ENCODE results near the gene TRAPPC3.

Gene TRAPPC3

GRCh38 chr1:36088577-36089392 lies 60.5 kb downstream of the TRAPPC3 start, which contains the start of gene ADPRS:
Gene ADPRS (plus strand): TSS chr1:36088892. CDS start chr1:36088905, 13 bp downstream.
- peaks cover 8% of the 10 kb centered on the region; the same call in 1 of the 2 replicates for H3K27me3 ChIP-seq (ENCODE audit: control insufficient read depth, insufficient read depth, low read length)
- H3K9me3 ChIP-seq (ENCODE audit: control insufficient read depth, insufficient read depth, low read depth, low read length), result no peaks in the 10 kb centered on the region
- peak within 1 kb of the TSS; percentile 81 for H3K9ac ChIP-seq (ENCODE audit: low read length)
- H3K4me1 ChIP-seq (ENCODE audit: control insufficient read depth, insufficient read depth, low read length), result peaks cover 7% of the 10 kb centered on the region
- no peak within 1 kb of the TSS; the same call in 1 of the 2 replicates for H3K27ac ChIP-seq (ENCODE audit: low read depth, low read length)
- H3K36me3 ChIP-seq (ENCODE audit: control insufficient read depth, insufficient read depth, low read length), result peaks cover 29% of the 10 kb centered on the region
- H3K4me3 ChIP-seq (ENCODE audit: low read depth, low read length), result peak within 1 kb of the TSS; percentile 93

GRCh38 chr1:36088265-36088576 lies 61.1 kb downstream of the TRAPPC3 start:
- Histone ChIP-seq H3K27ac (ENCODE audit: low read depth, low read length) (no peak overlapping the region), H3K27me3 (ENCODE audit: control insufficient read depth, insufficient read depth, low read length) (peaks cover 10% of the 10 kb centered on the region; the same call in 1 of the 2 replicates)

GRCh38 chr1:36087233-36088123 lies 61.8 kb downstream of the TRAPPC3 start:
- Histone ChIP-seq H3K4me1 (ENCODE audit: control insufficient read depth, insufficient read depth, low read length) (peaks cover 7% of the 10 kb centered on the region), H3K27me3 (ENCODE audit: control insufficient read depth, insufficient read depth, low read length) (peaks cover 10% of the 10 kb centered on the region; the same call in 1 of the 2 replicates), H3K27ac (ENCODE audit: low read depth, low read length) (no peak overlapping the region), H3K9ac (ENCODE audit: low read length) (no peak overlapping the region), H3K9me3 (ENCODE audit: control insufficient read depth, insufficient read depth, low read depth, low read length) (no peaks in the 10 kb centered on the region), H3K36me3 (ENCODE audit: control insufficient read depth, insufficient read depth, low read length) (peaks cover 16% of the 10 kb centered on the region), H3K4me3 (ENCODE audit: low read depth, low read length) (no peak overlapping the region)

More at GRCh38 chr1:36088265-36088576, 61.1 kb downstream of the TRAPPC3 start:
- H3K9me3 ChIP-seq (ENCODE audit: control insufficient read depth, insufficient read depth, low read depth, low read length), result no peaks in the 10 kb centered on the region
- H3K4me1 ChIP-seq (ENCODE audit: control insufficient read depth, insufficient read depth, low read length), result peaks cover 7% of the 10 kb centered on the region
- H3K36me3 ChIP-seq (ENCODE audit: control insufficient read depth, insufficient read depth, low read length), result peaks cover 23% of the 10 kb centered on the region
- peak overlapping the region; percentile 93 for H3K4me3 ChIP-seq (ENCODE audit: low read depth, low read length)
- H3K9ac ChIP-seq (ENCODE audit: low read length), result peak overlapping the region; percentile 32

All from HUES6 (cell line).